Mesenchymal stem cell (in vitro differentiated cells and primary cell): Measurements from ENCODE around the gene PTCD3.

Experiments
- DNase-seq: peaks from one replicate; pipeline ENCODE4 v3.0.0-alpha.2; 2013
- H2AFZ ChIP-seq: one replicate; pipeline ENCODE4 v1.6.1; 2013; ENCODE audit warnings: low read depth, mild to moderate bottlenecking, control low read depth, inconsistent platforms, low read length, moderate library complexity
- H2AK5ac ChIP-seq: 2 replicates; pipeline ENCODE4 v1.6.1; 2013; ENCODE audit warnings: low read length, moderate library complexity, mild to moderate bottlenecking, inconsistent platforms; ENCODE audit not compliant: severe bottlenecking
- H2BK120ac ChIP-seq: one replicate; pipeline ENCODE4 v1.6.1; 2013; ENCODE audit warnings: low read depth, mild to moderate bottlenecking, inconsistent platforms, low read length, moderate library complexity
- H2BK12ac ChIP-seq, 2 experiments: one replicate each; pipeline ENCODE4 v1.6.1; 2013; ENCODE audit warnings: inconsistent platforms in 2 of 2, low read length in 2 of 2, mild to moderate bottlenecking in 2 of 2, moderate library complexity in 2 of 2, control low read depth in 1 of 2
- H2BK15ac ChIP-seq: one replicate; pipeline ENCODE4 v1.6.1; 2013; ENCODE audit warnings: mild to moderate bottlenecking, low read depth, inconsistent platforms; ENCODE audit not compliant: poor library complexity, severe bottlenecking
- H2BK5ac ChIP-seq: 2 replicates; pipeline ENCODE4 v1.6.1; 2013; ENCODE audit warnings: low read depth, mild to moderate bottlenecking, low read length, control low read depth, inconsistent platforms; ENCODE audit not compliant: poor library complexity, severe bottlenecking
- H3K14ac ChIP-seq, 2 experiments: one replicate each; pipeline ENCODE4 v1.6.1; 2013; ENCODE audit warnings: inconsistent platforms in 2 of 2, low read length in 2 of 2, control low read depth in 1 of 2, mild to moderate bottlenecking in 1 of 2, moderate library complexity in 1 of 2
- H3K18ac ChIP-seq, 2 experiments: one replicate each; pipeline ENCODE4 v1.6.1; 2013; ENCODE audit warnings: inconsistent platforms in 2 of 2, low read length in 2 of 2, control low read depth in 1 of 2, low read depth in 1 of 2, mild to moderate bottlenecking in 1 of 2
- H3K23ac ChIP-seq, 2 experiments: one replicate each; pipeline ENCODE4 v1.6.1; 2013; ENCODE audit warnings: inconsistent platforms in 2 of 2, low read length in 2 of 2, mild to moderate bottlenecking in 2 of 2, moderate library complexity in 2 of 2, control low read depth in 1 of 2
- H3K27ac ChIP-seq: 2 replicates; pipeline ENCODE4 v1.5.1; 2013; ENCODE audit warnings: mild to moderate bottlenecking, moderate library complexity, low read length, control low read depth, inconsistent platforms; ENCODE audit not compliant: poor library complexity, severe bottlenecking
- H3K27me3 ChIP-seq, 2 experiments: 2 replicates each; pipeline versions ENCODE4 v1.6.1 to v1.7.0; 2013; ENCODE audit warnings: low read length in 2 of 2, mild to moderate bottlenecking in 2 of 2, moderate library complexity in 2 of 2, control low read depth in 1 of 2, inconsistent platforms in 1 of 2; ENCODE audit not compliant: control insufficient read depth in 1 of 2, insufficient read depth in 1 of 2
- H3K36me3 ChIP-seq, 2 experiments: 2 replicates each; pipeline versions ENCODE4 v1.6.1 to v1.7.0; 2013; ENCODE audit warnings: low read length in 2 of 2, control low read depth in 1 of 2, inconsistent platforms in 1 of 2, low read depth in 1 of 2, mild to moderate bottlenecking in 1 of 2; ENCODE audit not compliant: insufficient read depth in 2 of 2, control insufficient read depth in 1 of 2
- H3K4ac ChIP-seq, 2 experiments: one replicate each; pipeline ENCODE4 v1.6.1; 2013; ENCODE audit warnings: inconsistent platforms in 2 of 2, low read length in 2 of 2, mild to moderate bottlenecking in 2 of 2, moderate library complexity in 2 of 2, control low read depth in 1 of 2, low read depth in 1 of 2
- H3K4me1 ChIP-seq: 2 replicates; pipeline ENCODE4 v1.6.1; 2013; ENCODE audit warnings: low read depth, low read length, control low read depth; ENCODE audit not compliant: control insufficient read depth, insufficient read depth
- H3K4me2 ChIP-seq: 2 replicates; pipeline ENCODE4 v1.6.1; 2013; ENCODE audit warnings: low read length, mild to moderate bottlenecking, inconsistent platforms; ENCODE audit not compliant: poor library complexity, severe bottlenecking
- H3K4me3 ChIP-seq, 2 experiments: 2 replicates each; pipeline versions ENCODE4 v1.5.1 to v1.7.0; 2013; ENCODE audit warnings: low read length in 2 of 2, mild to moderate bottlenecking in 2 of 2, control low read depth in 1 of 2, low read depth in 1 of 2; ENCODE audit not compliant: insufficient read depth in 1 of 2
- H3K79me1 ChIP-seq: replicated peaks from 2 replicates; pipeline ENCODE4 v1.6.1; 2013; ENCODE audit warnings: mild to moderate bottlenecking, control low read depth, low read length, inconsistent platforms; ENCODE audit not compliant: poor library complexity, severe bottlenecking
- H3K9ac ChIP-seq: 2 replicates; pipeline ENCODE4 v1.7.0; 2013; ENCODE audit warnings: mild to moderate bottlenecking, low read length, moderate library complexity
- H3K9me3 ChIP-seq: 2 replicates; pipeline ENCODE4 v1.7.0; 2013; ENCODE audit warnings: mild to moderate bottlenecking, low read length; ENCODE audit not compliant: control insufficient read depth
- H4K8ac ChIP-seq: one replicate; pipeline ENCODE4 v1.6.1; 2013; ENCODE audit warnings: inconsistent platforms, mild to moderate bottlenecking, low read length, moderate library complexity
- H4K91ac ChIP-seq: one replicate; pipeline ENCODE4 v1.6.1; 2013; ENCODE audit warnings: mild to moderate bottlenecking, low read length, inconsistent platforms
- whole genome bisulfite sequencing: methylation state at CpG from one replicate; pipeline ENCODE4 v1.1.7; 2013; ENCODE audit warnings: mixed read lengths; 5-methylcytosine and 5-hydroxymethylcytosine counted together

PTCD3 gene

DNA sequence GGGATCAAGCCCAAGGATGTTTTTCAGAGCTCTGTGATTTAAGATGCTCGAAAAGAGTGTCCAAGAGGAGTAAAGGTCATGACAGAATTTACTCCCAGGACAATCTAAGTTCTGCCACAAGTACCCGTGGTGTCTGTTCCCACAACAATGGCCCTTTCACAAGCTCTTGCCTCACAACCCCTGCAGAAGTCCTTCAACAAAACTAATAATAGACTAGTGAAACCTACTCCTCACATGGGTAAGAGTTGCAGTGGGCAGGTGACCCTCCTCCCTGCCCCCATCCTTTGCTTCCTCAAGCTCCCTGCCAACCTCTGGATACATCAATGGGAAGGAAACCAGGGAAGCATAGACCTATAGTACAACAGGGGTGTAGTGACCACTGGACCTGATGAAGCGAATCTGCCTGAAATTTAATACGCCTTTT is 34.9 kb downstream of the PTCD3 start:
- Histone ChIP-seq H3K79me1 (peaks cover 12% of the 10 kb centered on the region), H3K4me2 (no peak overlapping the region), H3K27me3 (no peaks in the 10 kb centered on the region), H3K27ac (no peak overlapping the region), H2AK5ac (no peak overlapping the region), H2BK120ac (no peak overlapping the region), H3K9me3 (no peaks in the 10 kb centered on the region), H3K23ac (no peak overlapping the region), H3K18ac (no peak overlapping the region), H3K4me3 (no peak overlapping the region), H2BK5ac (no peak overlapping the region), H3K4ac (no peak overlapping the region), H3K36me3 (peaks cover 36 to 96% of the 10 kb centered on the region in 2 experiments), H3K9ac (no peak overlapping the region), H3K14ac (no peak overlapping the region), H4K91ac (no peak overlapping the region), H2AFZ (no peak overlapping the region), H3K4me1 (no peaks in the 10 kb centered on the region), H4K8ac (no peak overlapping the region), H2BK15ac (no peak overlapping the region), H2BK12ac (no peak overlapping the region)
- DNase-seq = no peak
- 97% methylated on average over 4 of the region's 4 CpGs for WGBS

DNA sequence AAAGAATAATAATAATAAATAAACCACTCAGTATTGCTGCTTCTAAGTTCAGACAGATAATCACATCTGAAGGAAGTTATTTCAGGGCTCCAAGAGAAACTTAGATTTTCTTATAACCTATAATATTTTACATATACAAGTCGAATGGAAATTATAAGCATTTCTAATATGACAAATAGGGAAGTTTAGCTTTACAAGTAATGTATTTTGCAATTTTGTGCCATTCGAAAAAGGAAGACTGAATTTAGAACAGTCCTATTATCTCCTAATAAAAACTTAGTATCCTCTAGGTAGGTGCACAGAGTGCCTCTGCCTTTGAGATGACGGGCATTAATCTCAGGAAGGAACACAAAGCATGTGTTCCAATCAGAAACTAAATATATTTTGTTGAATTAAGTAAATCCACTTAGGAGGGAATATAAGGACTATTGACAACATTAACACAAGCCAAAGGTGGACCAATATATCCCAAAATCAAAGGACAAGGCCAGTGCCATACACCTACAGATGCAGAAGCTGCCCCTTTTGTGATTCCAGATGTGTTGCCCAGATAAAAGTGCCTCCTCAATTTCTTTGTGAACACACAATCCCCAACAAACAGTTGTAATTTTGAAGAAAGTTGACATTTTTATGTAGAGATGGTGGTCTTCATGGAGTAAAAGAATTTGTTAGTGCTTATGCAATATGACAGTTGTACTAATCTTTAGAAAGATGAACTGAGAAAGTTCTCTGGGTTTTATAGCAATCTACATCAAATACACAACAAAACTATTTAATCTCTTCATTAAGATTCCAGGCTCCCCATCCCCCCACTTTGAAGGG is 36.6 kb downstream of the PTCD3 start:
- 100% methylated on average over 1 of the region's 3 CpGs for WGBS

GRCh38 chr2:86143307-86143706 is 37.3 kb downstream of the PTCD3 start:
- Histone ChIP-seq H2BK12ac (no peak overlapping the region), H2AK5ac (no peak overlapping the region), H3K4me1 (no peaks in the 10 kb centered on the region), H3K4me3 (no peak overlapping the region), H3K18ac (no peak overlapping the region), H3K23ac (no peak overlapping the region), H3K14ac (no peak overlapping the region), H2BK15ac (no peak overlapping the region), H3K9me3 (no peaks in the 10 kb centered on the region), H2BK5ac (no peak overlapping the region), H3K9ac (no peak overlapping the region), H3K27me3 (no peaks in the 10 kb centered on the region), H2BK120ac (no peak overlapping the region), H4K91ac (no peak overlapping the region), H2AFZ (no peak overlapping the region), H3K79me1 (peaks cover 17% of the 10 kb centered on the region), H3K36me3 (peaks cover 39 to 94% of the 10 kb centered on the region in 2 experiments), H3K27ac (no peak overlapping the region), H4K8ac (no peak overlapping the region), H3K4me2 (no peak overlapping the region), H3K4ac (no peak overlapping the region)
- WGBS = 99% methylated on average over 6 of the region's 6 CpGs
- DNase-seq = no peak

More for the DNA sequence above, 36.6 kb downstream of the PTCD3 start:
- no peak overlapping the region for H4K8ac ChIP-seq
- H3K4ac ChIP-seq = no peak overlapping the region
- H2AFZ ChIP-seq = no peak overlapping the region
- H3K4me1 ChIP-seq = no peaks in the 10 kb centered on the region
- no peak overlapping the region for H3K4me2 ChIP-seq
- no peak overlapping the region for H3K9ac ChIP-seq
- H3K36me3 ChIP-seq = peaks cover 41 to 94% of the 10 kb centered on the region in 2 experiments
- H2BK12ac ChIP-seq = no peak overlapping the region
- H2BK15ac ChIP-seq = no peak overlapping the region
- no peak overlapping the region for H3K14ac ChIP-seq
- H2AK5ac ChIP-seq = no peak overlapping the region
- no peak overlapping the region for H3K27ac ChIP-seq
- peaks cover 15% of the 10 kb centered on the region for H3K79me1 ChIP-seq
- H4K91ac ChIP-seq = no peak overlapping the region
- H3K23ac ChIP-seq = no peak overlapping the region
- no peak overlapping the region for H3K4me3 ChIP-seq
- no peak overlapping the region for H3K18ac ChIP-seq
- no peak overlapping the region for H2BK5ac ChIP-seq
- H3K9me3 ChIP-seq = no peaks in the 10 kb centered on the region
- DNase-seq = no peak
- H2BK120ac ChIP-seq = no peak overlapping the region
- no peaks in the 10 kb centered on the region for H3K27me3 ChIP-seq

GRCh38 chr2:86143926-86144685 is 38.1 kb downstream of the PTCD3 start:
- DNase-seq = no peak
- no peak overlapping the region for H3K14ac ChIP-seq
- H2AFZ ChIP-seq = no peak overlapping the region
- H3K27ac ChIP-seq = no peak overlapping the region
- peaks cover 41 to 93% of the 10 kb centered on the region in 2 experiments for H3K36me3 ChIP-seq
- no peaks in the 10 kb centered on the region for H3K9me3 ChIP-seq
- peaks cover 16% of the 10 kb centered on the region for H3K79me1 ChIP-seq
- H3K9ac ChIP-seq = no peak overlapping the region
- no peak overlapping the region for H2BK120ac ChIP-seq
- H3K4ac ChIP-seq = no peak overlapping the region
- no peak overlapping the region for H4K91ac ChIP-seq
- H2BK15ac ChIP-seq = no peak overlapping the region
- H3K4me1 ChIP-seq = no peaks in the 10 kb centered on the region
- no peak overlapping the region for H2BK12ac ChIP-seq
- H3K4me3 ChIP-seq = no peak overlapping the region
- H3K23ac ChIP-seq = no peak overlapping the region
- 95% methylated on average over 13 of the region's 14 CpGs for WGBS
- H3K4me2 ChIP-seq = no peak overlapping the region
- no peak overlapping the region for H2BK5ac ChIP-seq
- no peak overlapping the region for H3K18ac ChIP-seq
- H2AK5ac ChIP-seq = no peak overlapping the region
- H3K27me3 ChIP-seq = no peaks in the 10 kb centered on the region
- H4K8ac ChIP-seq = no peak overlapping the region
